GM19438 (cell line): ENCODE measurements around the gene OR56A4.

ENCODE experiments used
- ATAC-seq: cut with Tn5 transposase; IDR thresholded peaks from one replicate; pipeline ENCODE4 v1.9.1; 2021; ENCODE audit warnings: low read depth; ENCODE audit not compliant: unreplicated experiment

OR56A4 gene

GRCh38 chr11:6006846-6007245 lies at the start of gene OR56A4:
Gene OR56A4 (minus strand): TSS chr11:6006946. CDS start chr11:6002992, 3,954 bp downstream.
- ATAC-seq: no peak

- no peak for ATAC-seq
Observed at GRCh38 chr11:6055569-6055968, 48.8 kb upstream of the OR56A4 start.

- ATAC-seq: no peak
Observed at GRCh38 chr11:6052374-6052773, 45.6 kb upstream of the OR56A4 start.

GRCh38 chr11:6040874-6041273 lies 34.1 kb upstream of the OR56A4 start:
- no peak for ATAC-seq

GRCh38 chr11:6030708-6031405 lies 24.1 kb upstream of the OR56A4 start, which contains the start of gene OR56A1:
Gene OR56A1 (minus strand): TSS chr11:6030758. CDS start chr11:6027692, 3,066 bp downstream.
- ATAC-seq: no peak

- ATAC-seq: no peak
Observed at GRCh38 chr11:6027501-6027900, 20.8 kb upstream of the OR56A4 start.

GRCh38 chr11:6025056-6025455 lies 18.3 kb upstream of the OR56A4 start:
- ATAC-seq: no peak

GRCh38 chr11:6022956-6023355 lies 16.2 kb upstream of the OR56A4 start:
- ATAC-seq: no peak

GRCh38 chr11:6013042-6013441 lies 6.3 kb upstream of the OR56A4 start:
- no peak for ATAC-seq

GRCh38 chr11:6012035-6012668 lies 5.4 kb upstream of the OR56A4 start:
- ATAC-seq: no peak

GRCh38 chr11:6006395-6006794 lies 351 bp downstream of the OR56A4 start:
- ATAC-seq: no peak

GRCh38 chr11:6002202-6002699 lies 4.5 kb downstream of the OR56A4 start:
- ATAC-seq: no peak

- ATAC-seq: no peak
Observed at GRCh38 chr11:5994791-5995190, 12.0 kb downstream of the OR56A4 start.

GRCh38 chr11:5992604-5993251 lies 14.0 kb downstream of the OR56A4 start:
- ATAC-seq: no peak

GRCh38 chr11:5992150-5992549 lies 14.6 kb downstream of the OR56A4 start:
- no peak for ATAC-seq

- no peak for ATAC-seq
Observed at GRCh38 chr11:5989203-5989602, 17.5 kb downstream of the OR56A4 start.

- ATAC-seq: no peak
Observed at GRCh38 chr11:5986885-5987284, 19.9 kb downstream of the OR56A4 start, which contains the start of gene OR52L1. Gene OR52L1 (minus strand): TSS chr11:5986985. CDS start chr11:5986930, 55 bp downstream.

- no peak for ATAC-seq
Observed at GRCh38 chr11:5983443-5983842, 23.3 kb downstream of the OR56A4 start.

GRCh38 chr11:5973530-5973929 lies 33.2 kb downstream of the OR56A4 start:
- ATAC-seq: no peak

GRCh38 chr11:5968394-5968793 lies 38.4 kb downstream of the OR56A4 start, which contains the start of gene OR56A5:
Gene OR56A5 (minus strand): TSS chr11:5968494. CDS start chr11:5968494, 0 bp downstream.
- no peak for ATAC-seq

GRCh38 chr11:5967708-5968107 lies 39.0 kb downstream of the OR56A4 start:
- no peak for ATAC-seq
